ACHN (cell line): ENCODE measurements around the gene TPD52L2.

Experiments
- DNase-seq: peaks from one replicate; pipeline ENCODE4 v3.0.0-alpha.2; 2015
- in situ Hi-C: cut with HindIII; loops from 2 replicates; pipeline ENCODE4 v1.10.0; 2017; ENCODE audit warnings: low sequenced_read_pairs, low pct_ligation_motif_present, low pct_unique_long_range_greater_than_20kb

TPD52L2 gene

DNA sequence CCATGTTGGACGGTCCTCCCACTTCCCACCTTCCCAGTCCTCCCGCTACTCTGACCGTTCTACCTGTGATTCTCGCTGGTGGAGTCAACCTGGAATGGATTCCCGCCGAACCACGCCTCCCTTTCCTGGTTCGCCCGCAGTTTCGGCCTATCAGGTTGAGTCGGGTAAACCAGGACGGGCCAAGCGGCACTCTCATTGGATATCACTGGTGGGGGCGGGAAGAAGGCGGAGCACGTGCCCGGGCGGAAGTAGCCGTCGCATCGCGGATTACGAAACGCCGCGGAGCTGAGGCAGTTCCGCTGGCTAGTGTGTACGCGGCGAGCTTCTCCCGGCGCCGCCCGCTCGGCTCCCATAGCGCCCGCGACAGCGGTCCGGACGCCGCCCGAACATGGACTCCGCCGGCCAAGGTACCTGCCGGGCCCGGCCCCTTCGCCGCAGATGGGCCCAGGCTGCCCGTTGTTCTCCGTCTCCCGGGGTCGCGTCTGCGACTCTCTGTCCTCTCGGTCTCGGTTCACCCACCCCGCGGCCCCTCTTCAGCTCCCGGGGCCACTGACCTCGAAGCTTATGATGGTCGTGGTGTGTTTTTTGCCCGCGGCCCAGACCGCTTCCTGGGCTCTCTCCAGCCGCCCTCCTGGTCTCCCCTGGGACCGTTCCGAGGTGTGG, at the start of gene TPD52L2:
Gene TPD52L2, plus strand, starts transcription at position 293 of the 663 bp plus-strand sequence. Its CDS starts 96 bp downstream, at position 389.
- DNase-seq, result peak; percentile 97
- in situ Hi-C loops, result loop anchor here (25.0 kb wide), 1 partner anchor 278 kb away; no protein-coding TSS in a partner anchor

DNA sequence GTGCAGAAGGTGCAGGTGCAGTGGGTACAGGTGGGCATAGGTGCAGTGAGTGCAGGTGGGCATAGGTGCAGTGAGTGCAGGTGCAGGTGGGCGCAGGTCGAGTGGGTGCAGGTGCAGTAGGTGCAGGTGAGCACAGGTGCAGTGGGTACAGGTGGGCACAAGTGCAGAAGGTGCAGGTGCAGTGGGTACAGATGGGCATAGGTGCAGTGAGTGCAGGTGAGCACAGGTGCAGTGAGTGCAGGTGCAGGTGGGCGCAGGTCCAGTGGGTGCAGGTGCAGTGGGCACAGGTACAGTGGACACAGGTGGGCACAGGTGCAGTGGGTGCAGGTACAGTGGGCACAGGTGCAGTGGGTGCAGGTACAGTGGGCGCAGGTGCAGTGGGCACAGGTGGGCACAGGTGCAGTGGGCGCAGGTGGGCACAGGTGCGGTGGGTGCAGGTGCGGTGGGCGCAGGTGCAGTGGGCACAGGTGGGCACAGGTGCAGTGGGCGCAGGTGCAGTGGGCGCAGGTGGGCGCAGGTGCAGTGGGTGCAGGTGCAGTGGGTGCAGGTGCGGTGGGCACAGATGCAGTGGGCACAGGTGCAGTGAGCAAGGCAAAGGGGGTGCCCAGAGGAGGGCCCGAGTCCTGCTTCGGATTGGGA, 49.3 kb upstream of the TPD52L2 start:
- no peak for DNase-seq
- in situ Hi-C loops, result no loop called here

DNA sequence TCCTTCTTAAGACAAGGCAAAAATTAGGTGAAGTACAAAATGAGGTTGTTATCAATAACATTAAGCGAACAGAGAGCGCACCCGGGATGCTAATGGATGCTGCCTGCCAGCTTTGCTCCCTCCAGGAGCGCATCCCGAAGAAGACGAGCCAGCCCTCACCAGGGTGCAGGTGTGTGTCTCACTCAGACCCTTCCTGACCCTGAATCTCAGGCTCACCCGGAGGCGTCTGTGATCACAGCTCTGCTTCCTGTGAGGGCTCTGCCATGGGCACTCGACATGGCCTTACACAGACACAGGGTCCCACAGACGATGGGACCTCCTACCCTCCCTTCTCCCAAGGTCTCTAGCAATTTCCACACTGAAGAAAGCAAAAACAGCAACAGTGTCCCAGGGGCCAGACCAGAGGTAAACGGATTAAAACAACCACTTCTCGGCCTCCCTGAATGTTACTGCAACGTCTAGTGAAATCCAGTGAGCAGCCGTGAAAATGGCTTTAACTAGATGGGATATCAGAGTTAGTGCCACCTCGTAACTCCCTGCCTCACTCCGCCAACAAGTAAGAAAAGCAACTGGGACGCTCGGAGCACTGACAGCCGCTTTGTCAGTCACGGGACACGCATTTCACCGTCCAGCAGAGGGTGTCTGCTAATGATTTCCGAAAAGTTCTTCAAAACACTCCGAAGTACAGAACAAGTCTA, 45.7 kb upstream of the TPD52L2 start:
- no peak for DNase-seq
- in situ Hi-C loops, result no loop called here

DNA sequence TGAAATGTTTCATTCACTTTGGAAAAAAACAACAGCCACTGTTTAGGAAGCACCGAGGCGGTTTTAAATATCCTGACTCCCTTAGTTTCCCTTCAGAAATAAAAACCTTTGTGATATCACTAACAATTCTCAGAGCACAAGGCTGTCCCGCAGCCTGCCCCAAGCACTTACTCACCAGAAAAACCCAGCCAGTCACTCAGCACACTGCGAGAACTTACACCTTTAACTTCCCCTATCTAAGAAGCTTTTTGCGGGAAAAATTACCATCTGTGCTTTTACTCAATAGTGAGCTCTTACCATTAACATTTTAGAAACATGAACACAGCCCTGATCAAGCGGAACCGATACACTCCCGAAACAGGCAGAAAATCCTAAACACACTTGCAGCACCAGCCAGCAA, 43.3 kb upstream of the TPD52L2 start:
- in situ Hi-C loops, result no loop called here
- no peak for DNase-seq

DNA sequence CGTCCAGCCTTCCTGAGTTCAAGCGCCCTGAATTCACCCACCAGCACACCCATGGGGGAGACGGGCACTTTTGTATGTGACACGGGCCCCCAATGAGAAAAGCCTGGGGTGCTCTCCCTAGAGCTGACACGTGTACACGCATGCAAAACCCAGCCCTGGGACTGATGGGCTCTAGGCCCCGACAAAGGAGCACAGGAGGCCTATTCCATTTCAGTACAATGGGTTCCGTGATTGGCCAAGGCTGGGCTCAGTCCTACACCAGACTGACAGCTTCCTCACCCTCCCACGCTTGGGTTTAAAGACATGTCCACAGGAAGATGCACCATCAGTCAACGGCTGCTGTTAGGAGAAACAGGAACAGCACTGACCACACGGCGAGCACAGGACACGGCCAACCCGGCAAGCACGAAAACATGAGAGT, 42.8 kb upstream of the TPD52L2 start:
- in situ Hi-C loops, result no loop called here
- DNase-seq, result no peak

DNA sequence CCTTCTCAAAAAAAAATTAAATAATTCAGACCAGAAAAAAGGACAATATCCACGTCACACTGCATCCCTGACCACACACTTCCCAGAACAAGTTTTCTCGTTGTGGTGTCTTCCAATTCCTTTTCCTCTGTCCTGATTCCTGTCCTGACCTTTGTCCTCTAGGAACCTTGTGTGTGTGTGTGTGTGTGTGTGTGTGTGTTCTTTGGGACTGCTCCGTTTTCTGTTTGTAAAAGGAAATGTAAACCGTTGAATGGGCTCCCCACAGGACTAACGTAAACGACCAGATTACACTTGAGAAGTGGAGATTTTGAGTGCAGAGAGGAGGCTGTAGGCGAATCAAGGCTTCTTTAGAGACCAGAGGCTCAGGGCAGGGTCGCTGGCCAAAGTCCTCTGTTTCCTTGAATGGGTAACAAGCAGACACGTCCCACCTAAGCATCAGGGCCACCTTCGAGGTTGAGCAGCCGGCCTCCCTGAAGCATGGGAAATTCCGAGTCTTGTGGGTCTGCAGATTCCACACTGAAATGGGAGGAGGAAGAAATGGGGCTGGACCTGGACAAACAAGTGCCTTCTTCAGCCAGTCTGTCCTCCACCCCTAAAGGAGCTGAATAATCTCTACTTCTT, 41.3 kb upstream of the TPD52L2 start:
- no peak for DNase-seq
- in situ Hi-C loops, result no loop called here

DNA sequence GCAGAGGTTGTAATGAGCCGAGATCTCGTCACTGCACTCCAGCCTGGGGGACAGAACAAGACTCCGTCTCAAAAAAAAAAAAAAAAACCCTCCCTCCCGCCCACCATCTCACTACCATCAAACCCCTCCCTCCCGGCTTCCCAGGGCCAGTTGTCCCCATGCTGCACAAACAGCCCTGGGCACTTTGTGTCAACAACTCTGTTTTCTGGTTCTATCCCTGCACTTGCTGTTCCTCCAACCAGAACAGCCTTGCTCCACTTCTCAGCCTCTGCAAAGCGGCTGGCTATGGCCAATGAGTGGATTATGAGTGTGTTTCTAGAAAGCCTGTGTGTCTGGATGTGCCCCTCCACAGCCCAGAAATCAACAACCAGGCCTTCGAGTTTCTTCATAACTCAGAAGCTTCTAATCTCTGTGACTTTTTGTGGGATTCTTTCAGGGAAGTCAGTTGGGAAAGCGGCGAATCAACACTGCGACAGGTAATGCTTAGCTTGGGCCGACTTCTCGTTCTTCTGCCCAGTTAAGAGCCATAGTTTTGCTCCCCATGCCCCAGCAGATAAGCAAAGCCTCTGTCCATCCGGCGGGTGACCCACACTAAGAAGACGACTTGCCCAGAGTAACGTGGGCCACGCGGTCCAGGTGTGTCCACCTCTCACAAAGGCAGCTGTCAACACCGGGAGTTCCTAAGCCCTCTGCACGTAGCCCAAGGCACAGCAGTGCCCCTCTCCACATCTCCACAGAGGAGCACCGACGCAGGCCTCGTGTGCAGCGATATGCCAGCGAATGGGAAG, 39.5 kb upstream of the TPD52L2 start:
- DNase-seq, result no peak
- in situ Hi-C loops, result no loop called here

DNA sequence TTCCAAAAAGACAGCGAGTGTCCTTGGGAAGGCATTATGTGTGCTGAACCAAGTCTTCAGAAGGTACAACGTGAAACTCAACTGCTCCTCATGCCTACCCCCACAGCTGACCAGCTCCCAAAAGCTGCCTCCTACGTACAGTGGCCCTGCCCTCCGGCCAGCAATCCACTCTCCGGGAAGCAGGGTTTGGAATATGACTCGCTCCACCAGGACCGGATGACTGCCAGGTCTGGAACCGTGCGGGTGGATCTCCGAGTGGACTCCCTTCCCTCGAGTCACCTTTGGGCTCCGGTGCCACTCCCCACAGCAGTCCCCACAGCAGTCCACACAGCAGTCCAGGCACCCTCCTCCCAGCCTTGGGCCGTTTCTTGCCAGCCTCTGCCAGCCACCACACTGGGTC, 38.3 kb upstream of the TPD52L2 start:
- in situ Hi-C loops, result no loop called here
- no peak for DNase-seq

DNA sequence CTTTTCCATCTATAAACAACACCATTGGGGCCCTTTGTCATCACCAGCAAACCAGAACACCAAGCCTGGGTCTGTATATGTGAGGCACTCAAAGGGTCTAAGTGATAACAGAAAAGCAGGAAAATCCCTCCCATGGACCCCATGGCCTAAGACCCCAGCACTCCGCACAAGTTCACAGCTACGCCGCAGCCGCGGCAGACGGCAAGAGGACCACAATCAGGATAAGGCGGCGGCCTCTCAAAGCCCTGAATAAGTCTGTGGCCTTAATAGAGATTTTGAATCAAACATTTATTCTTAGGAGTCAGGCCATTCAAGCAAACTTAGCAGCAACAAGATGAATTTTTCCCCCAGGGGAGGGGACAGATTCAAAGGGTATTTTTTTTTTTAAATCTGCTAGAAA, 36.9 kb upstream of the TPD52L2 start:
- no peak for DNase-seq
- in situ Hi-C loops, result no loop called here

DNA sequence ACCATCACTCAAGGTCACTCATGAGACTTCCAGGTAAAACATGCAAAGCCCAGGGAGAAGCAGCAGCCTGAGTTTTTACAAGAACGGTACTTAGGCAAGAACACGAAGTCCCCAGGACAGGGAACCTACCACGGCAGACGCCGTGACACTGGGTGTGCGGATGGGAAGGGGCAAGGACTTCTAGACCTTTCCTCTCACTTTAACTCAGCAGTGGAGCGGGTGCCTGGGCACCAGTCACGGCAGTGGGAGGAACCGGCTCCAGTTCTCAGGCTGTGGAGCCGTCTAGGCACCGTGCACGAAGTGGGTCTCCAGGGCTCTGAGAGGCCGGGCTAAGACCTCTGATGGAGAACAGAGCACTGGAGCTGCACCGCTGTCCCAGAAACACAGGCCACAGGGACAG, 36.5 kb upstream of the TPD52L2 start:
- in situ Hi-C loops, result no loop called here
- no peak for DNase-seq

DNA sequence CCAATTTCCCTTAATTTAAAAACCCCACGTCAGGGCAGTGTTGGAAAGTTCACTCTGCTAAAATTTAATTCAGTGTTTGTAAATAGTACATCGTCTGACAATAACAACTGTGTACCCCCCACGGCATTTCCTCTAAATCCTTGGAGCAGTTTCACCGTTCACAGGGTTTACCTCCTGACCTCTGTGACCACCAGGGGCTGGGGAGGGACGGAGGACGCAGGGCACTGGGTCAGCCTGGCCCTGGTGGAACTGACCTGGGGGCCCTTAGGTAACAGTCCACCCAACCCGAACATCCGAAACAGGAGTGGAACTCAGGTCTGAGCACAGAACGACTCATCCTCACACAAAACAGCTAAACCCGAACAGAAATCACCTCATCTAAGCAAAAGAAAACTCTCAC, 36.1 kb upstream of the TPD52L2 start:
- DNase-seq, result no peak
- in situ Hi-C loops, result no loop called here

DNA sequence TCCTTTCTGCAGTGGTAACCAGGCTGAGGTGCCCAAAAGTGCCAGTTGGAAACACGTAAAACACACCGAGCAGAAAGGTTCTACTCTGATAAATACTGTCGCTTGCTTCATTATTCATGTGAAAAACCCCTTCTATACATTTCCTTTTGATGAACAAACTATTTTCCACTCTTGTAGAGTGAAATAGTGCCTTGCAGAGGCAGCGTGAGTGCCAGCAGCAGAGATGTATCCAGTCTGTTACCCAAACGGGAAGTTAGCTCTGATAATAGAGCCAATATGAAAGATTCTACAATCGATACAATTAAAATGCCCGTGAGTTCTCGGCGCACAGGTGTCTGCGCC, 35.5 kb upstream of the TPD52L2 start:
- in situ Hi-C loops, result no loop called here
- no peak for DNase-seq

DNA sequence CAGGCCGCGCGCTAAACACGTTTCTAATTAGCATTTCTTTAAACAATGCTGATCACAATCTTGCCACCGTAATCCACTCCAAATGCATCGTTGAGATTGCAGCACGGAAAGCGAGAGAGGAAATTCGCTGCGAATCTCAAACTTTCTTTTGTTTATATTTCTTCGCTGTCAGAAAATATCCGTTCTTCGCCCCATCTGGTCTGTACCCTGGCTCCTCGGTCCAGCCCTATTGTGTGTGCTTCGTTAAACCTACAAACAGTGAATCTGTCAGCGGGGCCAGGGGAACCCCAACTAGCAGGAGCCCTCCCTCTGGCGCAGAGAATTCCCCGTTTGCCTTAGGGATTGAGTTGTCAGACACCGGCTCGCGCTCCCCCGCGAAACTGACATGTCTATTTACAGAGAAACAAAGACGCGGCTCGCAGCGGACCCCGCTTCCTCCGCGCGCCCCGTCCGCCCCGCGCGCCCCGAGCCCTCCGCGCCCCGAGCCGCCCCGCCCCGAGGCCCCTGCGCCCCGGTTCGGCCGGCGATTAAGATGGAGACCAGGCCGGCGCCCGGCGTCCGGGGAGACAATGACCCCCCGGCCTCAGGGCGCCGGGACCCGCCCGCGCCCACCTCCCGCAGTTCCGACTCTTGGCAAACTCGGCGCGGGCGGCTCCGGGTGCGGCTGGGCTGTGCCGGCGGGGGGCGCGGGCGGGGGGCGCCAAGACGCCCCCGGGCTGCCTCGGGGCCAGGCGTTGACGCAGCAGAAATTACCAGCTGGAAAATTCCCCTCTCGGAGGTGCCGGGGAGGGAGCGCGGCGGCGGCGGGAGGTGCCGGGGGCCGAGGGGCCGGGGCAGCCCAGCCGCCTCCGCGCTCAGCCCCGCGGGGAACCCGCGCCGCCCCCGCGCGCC, 34.9 kb upstream of the TPD52L2 start:
- in situ Hi-C loops, result no loop called here
- DNase-seq, result no peak

DNA sequence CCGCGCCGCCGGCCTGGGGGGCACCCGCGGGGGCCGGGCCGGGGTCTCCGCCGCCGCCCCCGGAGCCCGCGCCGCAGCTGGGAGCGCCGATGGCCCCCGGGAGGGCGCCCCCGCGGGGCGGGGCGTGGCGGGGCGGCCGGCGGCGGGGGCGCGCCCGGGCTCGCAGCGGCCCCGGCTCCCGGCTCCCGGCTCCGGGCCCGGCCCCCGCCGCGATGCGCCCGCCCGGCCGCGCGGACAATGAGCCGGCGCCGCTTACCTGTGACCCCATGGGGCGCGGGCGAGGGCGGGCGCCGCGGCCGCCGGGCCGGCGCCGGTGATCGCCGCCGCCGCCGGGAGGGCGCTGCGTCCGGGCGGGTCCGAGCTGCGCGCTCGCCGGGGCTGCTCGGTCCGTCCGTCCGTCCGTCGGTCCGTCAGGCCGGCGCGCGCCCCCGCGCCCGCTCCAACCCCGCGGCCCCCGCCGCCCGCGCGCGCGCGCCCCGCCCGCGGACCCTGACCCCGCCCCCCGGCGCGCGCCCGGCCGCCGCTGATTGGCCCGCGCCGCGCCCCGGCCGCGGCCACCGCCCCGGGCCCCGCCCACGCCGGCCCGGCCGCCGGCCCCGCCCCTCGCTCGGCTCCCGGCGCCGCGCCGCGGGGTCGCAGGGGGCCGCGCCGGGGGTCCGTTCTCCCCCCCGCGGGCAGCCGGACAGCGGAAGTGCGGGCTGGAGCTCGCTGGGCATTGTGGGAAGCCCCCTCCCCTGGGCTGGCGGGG, 34.1 kb upstream of the TPD52L2 start, which contains the start of gene ZBTB46:
Gene ZBTB46, minus strand, starts transcription at position 424 of the 748 bp plus-strand sequence. CDS start 40,507 bp downstream, outside the sequence.
- in situ Hi-C loops, result no loop called here
- DNase-seq, result peak; percentile 49

DNA sequence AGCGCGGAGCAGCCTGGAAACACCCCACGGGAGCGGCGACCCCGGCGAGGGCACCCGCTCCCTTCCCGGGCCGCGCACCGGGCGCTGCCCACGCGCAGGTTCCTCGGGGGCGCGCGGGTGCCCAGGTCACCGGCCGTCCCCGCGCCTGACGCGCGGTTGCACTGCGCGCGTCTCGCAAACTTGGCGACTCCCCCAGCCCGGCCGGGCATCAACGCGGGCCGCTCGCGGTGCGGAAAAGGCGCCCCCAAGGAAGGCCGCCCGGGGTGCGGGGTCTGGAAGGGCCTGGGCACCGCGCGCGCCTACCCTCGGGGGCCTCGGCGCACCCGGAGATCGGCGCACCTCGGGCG, 33.5 kb upstream of the TPD52L2 start:
- no peak for DNase-seq
- in situ Hi-C loops, result no loop called here

DNA sequence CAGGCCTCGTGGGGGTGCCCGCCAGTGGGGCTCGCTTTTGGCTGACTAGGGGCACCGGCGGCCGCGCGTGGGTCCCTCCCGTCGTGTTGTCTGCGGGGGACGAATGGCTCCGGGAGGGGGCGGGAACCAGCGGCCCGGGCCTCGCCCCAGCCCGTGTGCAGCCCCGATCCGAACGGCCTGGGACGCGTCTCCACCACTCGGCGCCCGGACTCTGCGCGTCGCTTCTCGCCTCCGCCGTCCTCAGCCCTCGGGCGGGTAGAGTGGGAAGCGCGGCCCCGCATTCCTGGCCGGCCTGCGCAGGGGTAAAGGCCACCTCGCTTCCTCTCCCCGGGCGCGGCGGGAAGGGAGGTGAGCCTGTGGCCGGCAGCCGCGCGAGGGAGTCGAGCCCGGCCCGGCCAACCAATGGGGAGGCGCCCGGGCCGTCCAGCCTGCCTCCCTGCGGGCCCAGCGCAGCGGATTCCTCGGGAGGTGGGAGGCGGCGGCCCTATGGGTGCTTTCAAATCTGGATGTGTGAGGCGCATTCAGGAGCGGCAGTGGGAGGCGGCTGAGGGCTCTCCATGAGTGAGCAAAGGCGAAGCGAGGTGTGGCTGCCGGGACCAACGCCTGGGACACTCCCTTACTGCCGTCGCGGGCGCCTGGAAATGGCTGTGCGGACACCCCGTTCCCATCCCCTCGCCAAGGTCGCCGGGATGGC, 32.9 kb upstream of the TPD52L2 start:
- in situ Hi-C loops, result no loop called here
- no peak for DNase-seq
